HG03025 (cell line): Measurements from ENCODE around the gene EFCAB8.

ENCODE experiments used
- ATAC-seq: cut with Tn5 transposase; IDR thresholded peaks from one replicate; pipeline ENCODE4 v1.9.1; 2021; ENCODE audit warnings: mild to moderate bottlenecking, moderate library complexity; ENCODE audit not compliant: unreplicated experiment, low FRiP score

Gene EFCAB8, protein sequence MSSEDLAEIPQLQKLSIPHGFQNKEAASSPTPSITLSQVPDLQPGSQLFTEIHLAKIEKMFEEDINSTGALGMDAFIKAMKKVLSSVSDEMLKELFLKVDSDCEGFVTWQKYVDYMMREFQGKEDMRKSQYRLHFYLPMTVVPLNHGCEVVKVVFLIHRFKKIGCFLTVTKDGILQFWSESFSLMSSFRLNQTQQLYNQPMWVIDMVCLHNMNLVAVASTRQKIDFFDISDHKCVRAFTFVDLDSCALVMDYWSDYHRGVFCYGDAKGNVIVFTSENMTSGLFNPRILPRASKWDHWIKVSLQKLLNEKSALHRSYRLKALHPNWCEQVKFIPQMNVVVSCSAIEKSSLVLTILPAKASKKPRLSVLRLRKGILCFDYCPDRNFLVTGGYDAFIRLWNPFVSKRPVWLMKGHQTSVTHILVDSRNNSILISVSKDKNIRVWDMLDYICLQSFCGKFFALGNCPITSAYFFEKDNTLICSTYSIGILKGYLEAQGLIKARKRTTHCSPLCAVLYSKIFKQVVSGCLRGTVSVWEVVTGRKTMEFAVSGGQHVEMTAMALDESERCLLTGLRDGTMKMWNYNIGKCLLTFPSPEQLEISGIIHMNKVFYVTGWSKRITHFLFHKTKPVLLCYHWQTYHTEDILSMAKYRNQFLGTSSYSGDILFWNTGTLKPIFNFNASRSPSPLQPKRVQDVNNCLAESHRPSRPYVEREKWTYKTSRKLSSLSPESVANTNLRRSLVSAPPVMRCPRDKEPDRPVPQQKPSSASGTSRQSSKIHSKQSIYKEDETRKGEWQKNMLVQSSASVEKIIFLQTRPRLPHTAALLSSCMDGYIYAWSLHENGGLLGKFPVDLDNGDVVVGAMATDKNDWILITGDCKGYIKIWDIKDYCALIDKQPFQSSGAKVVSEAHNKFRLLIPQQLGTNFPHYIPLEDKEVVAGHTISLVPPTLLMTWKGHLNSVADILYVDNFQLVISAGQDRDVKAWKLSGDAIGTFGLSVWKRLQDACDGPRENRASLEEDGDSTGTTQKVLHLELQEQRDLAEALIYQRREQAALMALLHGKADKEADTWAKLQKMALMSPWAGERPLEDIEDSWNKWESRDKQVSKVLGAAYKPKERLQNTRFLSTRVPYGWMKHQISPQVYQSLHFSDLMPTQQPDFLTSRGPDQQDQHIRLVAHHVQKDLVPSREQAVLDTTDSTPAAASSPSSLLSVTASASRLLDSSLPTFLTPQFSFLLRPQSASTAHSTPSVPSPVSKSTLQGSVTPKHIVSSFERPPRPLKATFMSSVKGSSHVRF

DNA sequence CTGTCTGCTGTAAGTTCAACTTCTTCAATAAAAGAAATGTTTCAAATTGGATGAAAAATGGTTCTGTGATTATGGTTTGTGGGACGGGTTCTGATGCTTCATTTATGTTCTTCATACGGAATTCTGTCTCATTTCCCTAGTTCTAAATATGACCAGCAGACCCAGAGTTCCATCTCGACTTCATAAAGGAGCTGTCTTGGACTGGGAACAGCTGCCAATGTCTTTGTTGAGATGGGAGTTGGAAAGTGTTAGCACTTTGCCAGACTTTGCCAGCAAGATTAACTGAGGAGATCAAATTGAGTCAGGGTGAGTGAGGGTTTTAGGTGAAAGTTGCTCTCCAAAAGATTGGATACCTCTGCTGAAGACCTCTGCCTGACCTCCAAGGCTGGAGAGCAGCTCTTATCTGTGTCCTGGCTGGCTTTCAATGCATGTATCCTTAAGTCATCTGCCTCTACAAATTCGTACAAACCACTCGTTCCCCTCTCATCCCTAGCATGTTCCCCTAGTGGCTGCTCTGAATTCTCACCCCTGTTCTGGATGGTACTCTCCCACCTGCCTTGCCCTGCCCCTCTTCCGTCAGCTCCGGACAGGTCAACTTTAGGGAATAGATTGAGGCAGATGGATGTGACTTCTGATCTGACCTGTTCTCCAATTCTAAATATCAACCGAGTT is at the start of gene EFCAB8:
EFCAB8 (plus strand) TSS at position 223 of the 672 bp plus-strand sequence. CDS start 4,870 bp downstream, outside the sequence.
- no peak for ATAC-seq

- ATAC-seq = no peak
These were observed 48.8 kb upstream of the EFCAB8 start for GRCh38 chr20:32809907-32810306.

DNA sequence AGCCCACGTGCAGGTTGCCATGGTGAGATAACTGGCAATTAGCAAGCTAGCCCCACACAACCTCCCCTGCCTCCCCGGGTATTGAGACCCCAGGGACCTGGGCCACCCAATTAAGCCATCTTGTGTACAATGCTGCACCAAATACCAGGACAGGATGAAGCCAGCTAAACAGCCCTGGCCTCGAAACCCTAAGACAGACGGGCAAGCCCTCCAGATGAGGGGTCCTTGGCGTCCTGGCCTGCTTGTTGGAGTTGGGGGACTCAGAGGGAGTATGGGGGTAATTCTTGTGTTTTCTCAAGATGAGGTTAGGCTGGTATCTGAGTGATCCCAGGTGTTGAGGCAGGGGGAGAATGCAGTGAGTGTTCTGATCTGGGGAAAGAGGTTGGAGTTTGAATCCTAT is 47.8 kb upstream of the EFCAB8 start:
- ATAC-seq = no peak

DNA sequence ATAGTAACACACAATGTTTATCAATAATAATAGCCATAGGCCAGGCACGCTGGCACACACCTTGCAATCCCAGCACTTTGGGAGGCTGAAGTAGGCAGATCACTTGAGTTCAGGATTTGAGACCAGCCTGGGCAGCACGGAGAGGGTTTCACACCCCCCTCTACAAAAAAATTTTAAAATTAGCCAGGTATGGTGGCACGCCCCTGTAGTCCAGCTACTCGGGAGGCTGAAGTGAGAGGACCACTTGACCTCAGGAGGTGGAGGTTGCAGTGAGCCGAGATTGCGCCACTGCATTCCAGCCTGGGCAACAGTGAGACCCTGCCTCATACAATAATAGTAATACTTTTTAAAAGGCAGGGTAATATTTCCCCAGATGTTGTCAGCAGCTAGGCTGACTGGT is 46.8 kb upstream of the EFCAB8 start:
- ATAC-seq = no peak

DNA sequence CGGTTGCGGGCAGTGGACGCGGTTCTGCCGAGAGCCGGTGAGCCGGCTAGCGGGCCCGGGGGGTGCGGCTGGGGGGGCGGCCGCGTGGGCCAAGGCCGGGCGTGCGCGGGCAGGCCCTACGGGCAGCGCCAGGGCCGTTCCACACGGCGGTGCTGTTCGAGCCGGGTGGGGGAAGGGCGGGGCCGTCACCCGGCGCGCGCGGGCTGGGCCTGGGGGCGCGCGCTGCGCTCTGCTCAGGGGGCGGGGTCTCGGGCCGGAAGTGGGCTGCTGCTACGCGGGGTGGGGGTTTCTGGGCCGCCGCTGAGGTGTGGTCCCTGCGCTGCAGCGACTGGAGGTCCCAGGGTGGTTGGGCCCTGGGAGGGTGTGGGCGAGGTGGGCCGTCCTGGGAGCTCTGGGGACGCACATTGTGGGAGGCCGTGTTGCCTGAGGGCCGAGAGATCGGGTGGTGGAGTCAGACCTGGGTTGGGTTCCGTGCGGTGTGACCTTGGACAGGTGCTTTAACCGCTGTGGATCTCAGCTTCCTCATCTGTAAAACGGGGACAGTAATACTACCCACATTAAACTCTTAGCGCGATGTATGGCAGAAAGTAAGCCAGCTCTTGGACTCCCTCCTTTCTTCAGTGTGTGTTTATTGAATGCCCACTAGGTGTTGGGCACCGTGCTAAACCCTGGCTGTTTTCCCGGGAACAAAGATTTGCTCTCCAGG is 38.6 kb upstream of the EFCAB8 start:
- peak; percentile 65 for ATAC-seq

GRCh38 chr20:32820698-32821377 is 37.9 kb upstream of the EFCAB8 start:
- ATAC-seq = no peak

GRCh38 chr20:32822225-32822624 is 36.5 kb upstream of the EFCAB8 start:
- no peak for ATAC-seq

GRCh38 chr20:32823078-32823477 is 35.6 kb upstream of the EFCAB8 start:
- no peak for ATAC-seq

- ATAC-seq = no peak
These were observed 34.8 kb upstream of the EFCAB8 start for GRCh38 chr20:32823737-32824588.

DNA sequence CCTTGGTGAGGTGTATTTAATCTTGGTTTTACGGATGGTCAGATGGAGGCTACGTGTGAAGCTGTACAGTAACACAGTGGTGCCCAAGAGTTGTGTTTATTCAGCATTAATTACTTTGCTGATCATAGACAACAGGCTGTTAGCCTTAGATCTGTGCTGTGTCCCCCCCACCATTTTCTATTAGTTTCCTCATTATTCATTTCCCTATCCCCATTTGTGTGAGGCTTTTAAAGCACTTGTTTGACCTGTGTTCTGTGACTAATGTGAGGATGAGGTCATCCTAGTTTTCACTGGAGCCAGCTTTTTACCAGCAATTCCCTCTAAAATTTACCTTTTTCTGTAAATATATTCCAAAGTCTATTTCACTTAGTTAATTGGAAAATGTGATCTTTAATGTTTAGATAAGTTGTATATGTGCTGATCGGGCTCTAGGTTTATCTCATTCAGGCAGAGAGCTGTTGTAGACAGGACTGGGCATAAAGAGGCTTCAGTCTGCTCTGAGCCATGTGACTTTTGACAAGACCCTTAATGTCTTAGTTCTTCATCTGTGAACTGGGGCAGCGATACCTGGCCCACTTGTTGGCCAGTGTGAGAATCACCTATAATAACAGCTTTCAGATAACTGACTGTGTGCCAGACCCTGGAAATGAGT is 30.6 kb upstream of the EFCAB8 start:
- no peak for ATAC-seq

- ATAC-seq = no peak
These were observed 29.3 kb upstream of the EFCAB8 start for GRCh38 chr20:32829311-32830005.

DNA sequence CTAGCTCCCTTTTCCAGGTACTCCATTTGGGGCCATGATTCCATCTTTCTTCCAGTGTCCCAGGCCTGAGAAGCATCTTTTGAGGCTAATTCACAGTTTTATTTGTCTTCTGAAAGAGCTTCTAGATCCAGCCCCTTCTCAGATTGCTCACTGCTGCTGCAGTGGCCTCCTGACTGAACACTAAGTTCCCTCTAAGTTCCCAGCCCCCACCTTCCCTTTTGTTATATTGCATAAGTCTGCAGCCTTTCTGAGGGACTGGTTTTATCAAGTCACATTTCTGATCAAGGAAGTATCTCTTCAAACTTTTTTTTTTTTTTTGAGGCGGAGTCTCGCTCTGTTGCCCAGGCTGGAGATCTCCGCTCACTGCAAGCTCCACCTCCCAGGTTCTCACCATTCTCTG is 28.3 kb upstream of the EFCAB8 start:
- ATAC-seq = no peak

GRCh38 chr20:32831982-32832381 is 26.7 kb upstream of the EFCAB8 start:
- ATAC-seq = no peak

GRCh38 chr20:32832664-32833063 is 26.1 kb upstream of the EFCAB8 start:
- no peak for ATAC-seq

DNA sequence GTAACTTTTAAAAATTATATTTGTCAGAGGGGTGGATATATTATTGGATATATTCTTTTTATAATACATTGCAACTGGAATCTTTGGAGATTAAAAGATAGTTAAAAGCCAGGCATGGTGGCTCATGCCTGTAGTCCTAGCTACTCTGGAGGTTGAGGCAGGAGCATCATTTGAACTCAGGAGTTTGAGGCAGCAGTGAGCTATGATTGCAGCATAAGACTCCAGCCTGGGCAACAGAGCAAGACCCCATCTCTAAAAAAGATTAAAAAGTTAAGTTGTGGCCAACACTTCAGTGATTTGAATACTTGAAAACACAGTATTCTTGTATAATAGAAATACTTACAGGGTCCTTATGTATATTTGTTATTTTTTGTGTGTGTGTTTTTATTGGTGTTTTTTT is 23.8 kb upstream of the EFCAB8 start:
- no peak for ATAC-seq

DNA sequence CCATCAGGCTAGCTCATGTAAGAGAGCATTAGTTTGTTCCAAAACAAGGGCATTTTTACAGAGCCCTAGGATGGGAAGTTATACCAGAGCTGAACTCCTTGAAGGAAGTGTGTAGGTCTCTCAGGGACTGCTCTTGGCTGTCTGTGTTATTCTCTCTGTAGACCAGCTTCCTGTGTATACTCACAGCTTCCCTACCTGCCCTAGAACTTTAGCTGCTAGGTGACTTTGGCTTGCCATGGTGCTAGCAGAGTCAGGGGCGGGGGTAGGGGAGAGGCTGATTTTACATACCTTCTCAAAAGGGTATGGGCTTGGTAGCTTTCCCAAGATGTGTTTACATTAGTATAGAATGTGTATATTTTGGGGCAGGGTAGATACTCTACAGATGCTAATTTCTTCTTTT is 21.6 kb upstream of the EFCAB8 start:
- no peak for ATAC-seq
